Calu3 (cell line): ENCODE results near the gene KREMEN2. TPM values are rescaled to one million over a fixed set of nuclear protein-coding genes. Genes with fewer than 3 reads are reported as not detected.

Experiments used
- BruUV-seq: library from RNA; stranded (reverse); fragments of 400-500 nt; replicated peaks from 2 replicates; lab custom pipeline; 2021; lab: Mats Ljungman, UMichigan
- CTCF ChIA-PET: fragments of 300-600 bp; sonication (Branson Sonifier 250); formaldehyde crosslinking; loops from one replicate; lab custom pipeline; 2022; ENCODE audit warnings: antibody characterized with exemption; lab: Charles Lee
- DNase-seq: peaks from one replicate; pipeline ENCODE4 v3.0.0; 2022
- H3K27ac Mint-ChIP-seq: one replicate; pipeline ENCODE4 v1.8.0; 2022; ENCODE audit warnings: mixed read lengths; ENCODE audit not compliant: unreplicated experiment
- H3K27me3 Mint-ChIP-seq: one replicate; pipeline ENCODE4 v1.8.0; 2022; ENCODE audit warnings: mixed read lengths; ENCODE audit not compliant: unreplicated experiment
- H3K36me3 Mint-ChIP-seq: one replicate; pipeline ENCODE4 v1.8.0; 2022; ENCODE audit warnings: mild to moderate bottlenecking, moderate library complexity, mixed read lengths; ENCODE audit not compliant: insufficient read depth, unreplicated experiment
- H3K4me1 Mint-ChIP-seq: one replicate; pipeline ENCODE4 v1.8.0; 2022; ENCODE audit warnings: mild to moderate bottlenecking, low read depth, mixed read lengths; ENCODE audit not compliant: unreplicated experiment
- H3K4me3 Mint-ChIP-seq: one replicate; pipeline ENCODE4 v1.8.0; 2022; ENCODE audit warnings: mild to moderate bottlenecking, low read depth, moderate library complexity, mixed read lengths; ENCODE audit not compliant: unreplicated experiment
- H3K9me3 Mint-ChIP-seq: one replicate; pipeline ENCODE4 v1.8.0; 2022; ENCODE audit warnings: low read depth, mixed read lengths; ENCODE audit not compliant: unreplicated experiment
- intact Hi-C: fragments of 100-400 bp; cut with micrococcal nuclease; formaldehyde crosslinking; loops from one replicate; pipeline ENCODE4 v1.10.0; 2022; ENCODE audit not compliant: unreplicated experiment
- total RNA-seq: library from RNA; stranded (reverse); gene quantifications from 2 replicates; pipeline ENCODE4 v1.2.3, GENCODE V29; 2022
- TF ChIP-seq, protein P1 (sequence below): fragments of 200-600 bp; IDR thresholded peaks from one replicate; pipeline ENCODE4 v1.8.0; 2022; ENCODE audit warnings: antibody characterized with exemption; ENCODE audit not compliant: unreplicated experiment

KREMEN2 gene
- total RNA-seq, 1 experiment from 2014 or later: not detected

DNA sequence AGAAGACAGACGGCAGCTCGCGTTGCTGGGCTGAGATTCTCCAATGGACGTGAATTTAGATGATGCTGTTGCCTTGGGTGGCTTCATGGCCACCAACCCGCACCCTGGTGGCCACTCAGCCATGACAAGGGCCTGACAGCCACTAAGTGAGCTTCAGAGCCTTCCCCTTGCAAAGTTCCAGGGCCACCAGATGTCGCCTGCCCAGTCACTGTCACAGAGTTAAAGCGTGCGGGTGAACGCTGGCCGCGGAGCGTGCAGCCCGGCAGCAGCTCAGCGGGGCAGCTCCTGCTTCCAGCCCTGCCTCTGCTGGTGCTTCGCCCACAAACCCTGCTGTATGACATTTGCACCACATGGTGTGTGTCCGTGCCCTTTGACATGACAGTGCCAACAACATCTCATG lies 13.3 kb upstream of the KREMEN2 start:
- Mint-ChIP-seq H3K9me3 (no peaks in the 10 kb centered on the region), H3K36me3 (peaks cover 5% of the 10 kb centered on the region), H3K4me1 (peaks cover under 1% of the 10 kb centered on the region), H3K4me3 (no peak overlapping the region), H3K27ac (no peak overlapping the region), H3K27me3 (peaks cover 14% of the 10 kb centered on the region)
- intact Hi-C loops: no loop called here
- no peak for DNase-seq
- no TSS peak for BruUV-seq
- CTCF ChIA-PET: interaction anchor here (1.5 kb wide), 1 partner anchor 16 kb away, joined by 3 read pairs; no protein-coding TSS in a partner anchor
- TF ChIP-seq, protein P1, sequence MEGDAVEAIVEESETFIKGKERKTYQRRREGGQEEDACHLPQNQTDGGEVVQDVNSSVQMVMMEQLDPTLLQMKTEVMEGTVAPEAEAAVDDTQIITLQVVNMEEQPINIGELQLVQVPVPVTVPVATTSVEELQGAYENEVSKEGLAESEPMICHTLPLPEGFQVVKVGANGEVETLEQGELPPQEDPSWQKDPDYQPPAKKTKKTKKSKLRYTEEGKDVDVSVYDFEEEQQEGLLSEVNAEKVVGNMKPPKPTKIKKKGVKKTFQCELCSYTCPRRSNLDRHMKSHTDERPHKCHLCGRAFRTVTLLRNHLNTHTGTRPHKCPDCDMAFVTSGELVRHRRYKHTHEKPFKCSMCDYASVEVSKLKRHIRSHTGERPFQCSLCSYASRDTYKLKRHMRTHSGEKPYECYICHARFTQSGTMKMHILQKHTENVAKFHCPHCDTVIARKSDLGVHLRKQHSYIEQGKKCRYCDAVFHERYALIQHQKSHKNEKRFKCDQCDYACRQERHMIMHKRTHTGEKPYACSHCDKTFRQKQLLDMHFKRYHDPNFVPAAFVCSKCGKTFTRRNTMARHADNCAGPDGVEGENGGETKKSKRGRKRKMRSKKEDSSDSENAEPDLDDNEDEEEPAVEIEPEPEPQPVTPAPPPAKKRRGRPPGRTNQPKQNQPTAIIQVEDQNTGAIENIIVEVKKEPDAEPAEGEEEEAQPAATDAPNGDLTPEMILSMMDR: no peak

DNA sequence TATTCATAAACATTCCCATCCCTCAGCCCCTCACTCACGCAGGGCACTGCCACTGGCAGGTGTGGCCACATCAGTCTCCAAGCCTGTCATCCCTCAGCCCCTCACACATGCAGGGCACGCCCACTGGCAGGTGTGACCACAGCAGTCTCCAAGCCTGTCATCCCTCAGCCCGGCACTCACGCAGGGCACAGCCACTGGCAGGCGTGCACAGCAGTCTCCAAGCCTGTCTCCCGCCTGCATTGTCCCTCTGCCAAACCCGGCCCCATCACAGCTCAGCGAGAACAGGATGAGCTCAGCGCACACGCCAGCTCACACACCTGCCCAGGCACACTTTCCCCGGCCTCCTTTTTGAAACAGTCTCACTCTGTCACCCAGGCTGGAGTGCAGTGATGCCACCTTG lies 11.4 kb upstream of the KREMEN2 start:
- H3K9me3 Mint-ChIP-seq: no peaks in the 10 kb centered on the region
- H3K4me3 Mint-ChIP-seq: no peak overlapping the region
- TF ChIP-seq, protein P1: no peak
- H3K27me3 Mint-ChIP-seq: peaks cover 31% of the 10 kb centered on the region
- no TSS peak for BruUV-seq
- H3K4me1 Mint-ChIP-seq: peaks cover 19% of the 10 kb centered on the region
- no peak overlapping the region for H3K27ac Mint-ChIP-seq
- peaks cover 19% of the 10 kb centered on the region for H3K36me3 Mint-ChIP-seq
- DNase-seq: no peak
- intact Hi-C loops: no loop called here
- CTCF ChIA-PET: no interaction called here

DNA sequence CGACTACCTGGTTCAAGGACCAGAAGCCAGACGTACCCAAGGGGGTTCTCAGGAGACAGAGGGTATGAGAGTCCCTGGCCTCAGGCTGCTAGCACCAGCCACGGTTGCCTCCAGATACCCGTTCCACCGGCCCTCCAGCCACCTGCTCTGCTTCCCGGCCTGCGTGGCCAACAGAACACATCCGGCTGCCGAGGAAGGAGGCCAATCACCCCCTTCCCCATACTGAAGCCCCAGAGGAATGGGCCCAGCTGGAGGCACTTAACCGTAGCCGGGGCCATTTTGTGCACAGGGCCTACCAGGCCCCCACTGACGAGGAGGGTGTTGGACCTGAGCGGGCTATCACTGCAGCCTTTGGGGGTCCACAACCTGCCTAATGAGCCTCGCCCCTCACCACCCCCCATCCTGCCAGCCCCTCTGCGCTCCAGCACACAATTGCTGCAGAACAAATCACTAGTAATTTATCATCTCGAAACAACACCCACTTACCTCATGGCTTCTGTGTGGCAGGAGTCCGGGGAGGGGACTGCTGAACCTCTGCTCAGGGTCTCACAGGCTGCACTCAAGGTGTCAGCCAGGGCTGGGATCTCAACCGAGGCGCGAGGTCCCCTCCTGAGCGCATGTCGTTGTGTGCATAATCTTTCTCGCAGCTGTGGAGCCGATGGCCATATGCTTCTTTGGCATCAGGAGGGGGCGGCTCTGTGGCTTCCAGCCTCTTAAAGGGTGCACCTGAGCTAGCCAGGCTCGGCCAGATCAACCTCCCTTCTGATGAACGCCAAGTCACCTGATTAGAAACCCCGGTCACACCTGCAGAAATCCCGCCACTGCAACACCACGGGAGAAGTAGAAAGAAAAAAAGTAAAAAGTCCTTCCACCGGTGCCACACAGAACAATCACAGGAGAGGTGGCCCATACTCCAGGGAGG lies 10.1 kb upstream of the KREMEN2 start:
- Mint-ChIP-seq H3K9me3 (no peaks in the 10 kb centered on the region), H3K27me3 (peaks cover 39% of the 10 kb centered on the region), H3K27ac (no peak overlapping the region), H3K4me3 (no peak overlapping the region), H3K4me1 (peaks cover 23% of the 10 kb centered on the region), H3K36me3 (peaks cover 24% of the 10 kb centered on the region)
- intact Hi-C loops: no loop called here
- TF ChIP-seq, protein P1: no peak
- CTCF ChIA-PET: no interaction called here
- BruUV-seq: no TSS peak
- DNase-seq: no peak

DNA sequence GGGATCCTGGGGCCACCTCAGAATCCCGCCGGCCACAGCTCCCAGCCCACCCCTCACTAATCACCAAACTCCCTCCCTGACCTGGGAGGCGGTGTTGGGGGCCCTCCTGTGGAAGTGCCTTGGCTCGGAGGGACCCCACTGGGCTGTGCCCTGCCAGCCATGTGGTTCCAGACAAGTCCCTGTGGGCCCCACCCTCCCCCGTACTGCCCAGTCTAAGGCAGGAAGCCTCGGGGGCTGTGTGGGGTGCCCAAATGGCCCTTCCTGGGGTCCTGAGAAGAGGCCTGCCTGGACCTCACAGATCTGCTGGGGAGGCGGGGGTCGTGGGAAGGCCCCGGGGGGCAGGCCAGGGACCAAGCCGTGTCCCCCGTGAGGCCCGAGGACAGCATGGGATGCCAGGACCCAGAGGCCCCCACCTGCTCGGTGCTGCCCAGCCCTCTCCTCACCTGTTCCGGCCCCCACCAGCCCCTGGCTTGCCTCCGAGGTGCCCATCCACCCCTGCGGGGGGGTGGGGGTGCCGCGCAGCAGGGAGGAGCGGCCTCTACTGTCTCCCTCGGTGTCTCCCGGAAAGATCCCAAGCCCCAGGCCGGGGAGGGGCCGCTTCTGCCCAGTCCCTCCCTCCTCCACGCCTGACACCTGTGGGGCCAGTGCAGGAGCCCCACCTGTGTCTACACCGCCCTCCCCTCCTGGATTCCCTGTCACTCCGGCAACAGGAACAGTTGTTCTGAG lies 9.3 kb upstream of the KREMEN2 start:
- TF ChIP-seq, protein P1: no peak
- Mint-ChIP-seq H3K9me3 (no peaks in the 10 kb centered on the region), H3K27me3 (peaks cover 48% of the 10 kb centered on the region), H3K27ac (no peak overlapping the region), H3K36me3 (peaks cover 25% of the 10 kb centered on the region), H3K4me3 (no peak overlapping the region), H3K4me1 (peaks cover 29% of the 10 kb centered on the region)
- DNase-seq: no peak
- BruUV-seq: no TSS peak
- CTCF ChIA-PET: no interaction called here
- intact Hi-C loops: no loop called here
